Measurements from ENCODE around the gene ABL2.

GRCh38 chr1:179178183-179178582 lies 51.3 kb downstream of the ABL2 start:
- TF ChIP-seq MAX (IDR thresholded peaks at IDR 0.05) (no peak), RAD21 (IDR thresholded peaks at IDR 0.05; ENCODE audit: low read depth) (no peak), EP300 (IDR thresholded peaks at IDR 0.05; ENCODE audit: borderline replicate concordance) (no peak), TAF1 (IDR thresholded peaks at IDR 0.05; ENCODE audit: low read depth) (no peak), TEAD4 (IDR thresholded peaks at IDR 0.05) (no peak), CEBPB (IDR thresholded peaks at IDR 0.05) (no peak), CREB1 (IDR thresholded peaks at IDR 0.05; ENCODE audit: low read depth) (no peak), EGR1 (IDR thresholded peaks at IDR 0.05) (no peak)
